ENCODE measurements around the gene IFT172.

IFT172 gene

DNA sequence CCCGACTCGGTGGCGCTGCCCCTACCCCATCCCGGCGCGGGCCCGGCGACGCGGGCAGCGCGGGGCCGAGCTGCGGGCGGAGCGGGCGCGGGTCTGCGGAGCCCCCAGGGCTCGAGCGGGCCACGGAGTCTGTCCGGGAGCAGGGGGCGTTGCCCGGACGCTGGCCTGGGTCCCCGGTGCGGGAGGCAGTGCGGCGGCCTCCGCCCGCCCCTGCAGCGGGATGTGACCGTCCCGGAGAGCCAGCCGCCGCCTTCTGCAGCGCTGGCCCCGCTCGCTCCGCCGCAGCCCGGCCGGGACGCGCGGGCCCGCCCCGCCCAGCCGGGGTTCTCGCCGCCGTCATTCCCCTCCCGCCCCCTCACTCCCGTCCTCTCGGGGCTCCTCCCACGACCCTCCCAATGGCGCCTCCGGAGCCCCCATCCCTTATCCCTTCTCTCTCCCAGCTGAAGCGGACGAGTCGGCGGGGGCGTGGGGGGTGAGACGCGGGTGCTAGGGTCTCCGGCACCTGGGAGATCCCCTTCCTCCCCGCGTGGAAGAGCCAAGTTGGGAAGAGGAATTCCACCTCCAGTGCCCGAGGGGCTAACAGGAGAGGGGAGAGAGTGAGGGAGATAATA lies 5.5 kb upstream of the IFT172 start, which contains the start of gene FNDC4:
TSS of gene FNDC4 (minus strand) at position 257 of the 611 bp plus-strand sequence. CDS start 521 bp downstream, outside the sequence.
- TF ChIP-seq SIN3A (IDR thresholded peaks at IDR 0.05; ENCODE audit: borderline replicate concordance, insufficient read depth, low read length) (no peak), TAF1 (IDR thresholded peaks at IDR 0.05; ENCODE audit: borderline replicate concordance, insufficient read depth, low read length) (no peak), FOXP2 (optimal IDR thresholded peaks at IDR 0.05; ENCODE audit: borderline replicate concordance, extremely low read depth, extremely low read length, insufficient read depth) (no peak), POLR2AphosphoS5 (IDR thresholded peaks at IDR 0.05; ENCODE audit: low read depth, low read length) (no peak)
- TF ChIP-seq, protein P1, sequence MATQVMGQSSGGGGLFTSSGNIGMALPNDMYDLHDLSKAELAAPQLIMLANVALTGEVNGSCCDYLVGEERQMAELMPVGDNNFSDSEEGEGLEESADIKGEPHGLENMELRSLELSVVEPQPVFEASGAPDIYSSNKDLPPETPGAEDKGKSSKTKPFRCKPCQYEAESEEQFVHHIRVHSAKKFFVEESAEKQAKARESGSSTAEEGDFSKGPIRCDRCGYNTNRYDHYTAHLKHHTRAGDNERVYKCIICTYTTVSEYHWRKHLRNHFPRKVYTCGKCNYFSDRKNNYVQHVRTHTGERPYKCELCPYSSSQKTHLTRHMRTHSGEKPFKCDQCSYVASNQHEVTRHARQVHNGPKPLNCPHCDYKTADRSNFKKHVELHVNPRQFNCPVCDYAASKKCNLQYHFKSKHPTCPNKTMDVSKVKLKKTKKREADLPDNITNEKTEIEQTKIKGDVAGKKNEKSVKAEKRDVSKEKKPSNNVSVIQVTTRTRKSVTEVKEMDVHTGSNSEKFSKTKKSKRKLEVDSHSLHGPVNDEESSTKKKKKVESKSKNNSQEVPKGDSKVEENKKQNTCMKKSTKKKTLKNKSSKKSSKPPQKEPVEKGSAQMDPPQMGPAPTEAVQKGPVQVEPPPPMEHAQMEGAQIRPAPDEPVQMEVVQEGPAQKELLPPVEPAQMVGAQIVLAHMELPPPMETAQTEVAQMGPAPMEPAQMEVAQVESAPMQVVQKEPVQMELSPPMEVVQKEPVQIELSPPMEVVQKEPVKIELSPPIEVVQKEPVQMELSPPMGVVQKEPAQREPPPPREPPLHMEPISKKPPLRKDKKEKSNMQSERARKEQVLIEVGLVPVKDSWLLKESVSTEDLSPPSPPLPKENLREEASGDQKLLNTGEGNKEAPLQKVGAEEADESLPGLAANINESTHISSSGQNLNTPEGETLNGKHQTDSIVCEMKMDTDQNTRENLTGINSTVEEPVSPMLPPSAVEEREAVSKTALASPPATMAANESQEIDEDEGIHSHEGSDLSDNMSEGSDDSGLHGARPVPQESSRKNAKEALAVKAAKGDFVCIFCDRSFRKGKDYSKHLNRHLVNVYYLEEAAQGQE (IDR thresholded peaks at IDR 0.05; ENCODE audit: insufficient read depth in 1 of 2, low read depth in 2 of 2, low read length in 2 of 2) = no peak

DNA sequence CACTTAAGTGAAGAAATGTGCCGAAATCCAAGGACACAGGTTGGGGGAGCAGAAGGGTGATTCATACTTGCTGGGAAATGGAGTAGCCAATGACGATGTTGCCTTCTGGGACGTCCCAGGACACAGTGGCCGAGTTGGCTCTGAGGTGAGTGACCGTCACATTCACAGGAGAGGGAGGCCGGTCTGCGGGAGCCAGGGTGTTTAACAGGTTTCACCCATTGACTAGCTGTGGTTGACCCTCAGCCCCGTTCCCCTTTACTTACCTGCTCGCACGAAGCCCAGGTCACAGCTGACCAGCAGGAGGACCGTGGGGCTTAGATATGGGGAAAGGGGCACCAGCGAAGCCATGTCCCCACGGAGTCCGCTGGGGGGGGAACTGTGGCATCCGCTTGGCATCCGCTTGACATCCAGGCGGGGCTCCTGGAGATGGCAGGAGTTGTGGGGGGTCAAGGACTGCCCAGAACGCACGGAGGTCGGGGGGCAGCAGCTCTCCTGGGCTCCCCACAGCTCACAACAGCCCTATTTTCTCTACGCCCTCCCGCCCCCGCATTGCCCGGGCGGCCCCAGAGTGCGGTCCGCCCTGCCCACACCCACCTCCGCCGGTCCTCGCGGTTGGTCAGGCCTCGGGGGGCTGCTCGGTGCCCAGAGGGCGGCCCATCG lies 4.9 kb upstream of the IFT172 start:
- TF ChIP-seq FOXP2 (optimal IDR thresholded peaks at IDR 0.05; ENCODE audit: borderline replicate concordance, extremely low read depth, extremely low read length, insufficient read depth) = no peak
- no peak for TF ChIP-seq SIN3A (IDR thresholded peaks at IDR 0.05; ENCODE audit: borderline replicate concordance, insufficient read depth, low read length)
- TF ChIP-seq, protein P1 (IDR thresholded peaks at IDR 0.05; ENCODE audit: insufficient read depth in 1 of 2, low read depth in 2 of 2, low read length in 2 of 2) = no peak
- TF ChIP-seq POLR2AphosphoS5 (IDR thresholded peaks at IDR 0.05; ENCODE audit: low read depth, low read length) = no peak
- TF ChIP-seq TAF1 (IDR thresholded peaks at IDR 0.05; ENCODE audit: borderline replicate concordance, insufficient read depth, low read length) = no peak

DNA sequence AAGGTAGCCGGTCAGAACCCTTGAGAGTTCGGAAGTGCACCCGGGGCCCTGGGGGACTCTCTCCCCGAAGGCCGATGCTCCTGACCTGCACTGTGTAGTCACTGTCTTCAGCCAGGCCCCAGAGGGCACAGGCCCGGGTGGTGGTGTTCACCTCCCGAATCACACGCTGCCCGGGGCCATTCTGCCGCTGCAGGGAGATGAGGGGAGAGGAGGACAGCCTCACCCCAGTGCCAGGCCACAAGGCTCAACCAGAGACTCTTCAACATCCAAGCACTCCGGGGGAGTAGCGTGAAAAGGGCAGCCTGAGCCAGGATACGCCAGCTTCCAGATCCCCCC lies 4.4 kb upstream of the IFT172 start:
- TF ChIP-seq FOXP2 (optimal IDR thresholded peaks at IDR 0.05; ENCODE audit: borderline replicate concordance, extremely low read depth, extremely low read length, insufficient read depth) (no peak), SIN3A (IDR thresholded peaks at IDR 0.05; ENCODE audit: borderline replicate concordance, insufficient read depth, low read length) (no peak)
- TF ChIP-seq, protein P1 (IDR thresholded peaks at IDR 0.05; ENCODE audit: insufficient read depth in 1 of 2, low read depth in 2 of 2, low read length in 2 of 2) = no peak

DNA sequence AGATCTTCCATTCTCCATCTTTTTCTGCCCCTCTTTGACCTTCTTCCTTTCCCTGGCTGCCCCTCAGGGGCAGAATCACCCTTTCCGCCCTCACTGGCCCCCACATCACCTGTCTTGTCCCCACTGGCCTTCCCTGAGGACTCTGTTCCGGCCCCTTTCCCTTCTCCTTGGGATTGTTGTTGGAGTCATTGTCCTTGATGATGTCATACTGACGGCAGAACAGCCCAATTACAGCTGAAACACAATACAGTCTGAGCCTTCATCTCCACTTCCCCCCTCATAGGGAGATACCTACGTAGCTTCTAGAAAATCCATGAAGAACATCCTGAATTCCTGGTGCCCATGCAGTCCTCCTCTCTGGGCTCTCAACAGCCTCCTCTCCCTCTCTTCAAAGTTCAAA lies 3.0 kb upstream of the IFT172 start:
- no peak for TF ChIP-seq SIN3A (IDR thresholded peaks at IDR 0.05; ENCODE audit: borderline replicate concordance, insufficient read depth, low read length)
- no peak for TF ChIP-seq TAF1 (IDR thresholded peaks at IDR 0.05; ENCODE audit: borderline replicate concordance, insufficient read depth, low read length)
- TF ChIP-seq, protein P1 (IDR thresholded peaks at IDR 0.05; ENCODE audit: insufficient read depth in 1 of 2, low read depth in 2 of 2, low read length in 2 of 2) = no peak
